Brain pericyte (primary cell): Measurements from ENCODE around the gene SCRN2.

ENCODE experiments used
- DNase-seq: peaks from one replicate; pipeline ENCODE4 v3.0.0-alpha.2; 2012; ENCODE audit warnings: low read depth, low spot score

Gene SCRN2

GRCh38 chr17:47872019-47872650, 31.1 kb upstream of the SCRN2 start:
- no peak for DNase-seq

GRCh38 chr17:47871048-47871447, 30.0 kb upstream of the SCRN2 start:
- no peak for DNase-seq

GRCh38 chr17:47870056-47870455, 29.0 kb upstream of the SCRN2 start:
- no peak for DNase-seq

- no peak for DNase-seq
Observed at GRCh38 chr17:47869114-47869513, 28.0 kb upstream of the SCRN2 start.

GRCh38 chr17:47867813-47868533, 26.9 kb upstream of the SCRN2 start:
- DNase-seq: no peak

- no peak for DNase-seq
Observed at GRCh38 chr17:47866941-47867340, 25.9 kb upstream of the SCRN2 start.

GRCh38 chr17:47864791-47865216, 23.7 kb upstream of the SCRN2 start:
- DNase-seq: no peak

- no peak for DNase-seq
Observed at GRCh38 chr17:47862621-47863440, 21.8 kb upstream of the SCRN2 start.

GRCh38 chr17:47860386-47860785, 19.3 kb upstream of the SCRN2 start:
- no peak for DNase-seq

GRCh38 chr17:47857551-47858455, 16.7 kb upstream of the SCRN2 start:
- DNase-seq: no peak

- DNase-seq: no peak
Observed at GRCh38 chr17:47856830-47857229, 15.8 kb upstream of the SCRN2 start.

GRCh38 chr17:47855737-47856136, 14.7 kb upstream of the SCRN2 start:
- DNase-seq: no peak

- DNase-seq: no peak
Observed at GRCh38 chr17:47853616-47854015, 12.5 kb upstream of the SCRN2 start.

GRCh38 chr17:47852113-47852949, 11.3 kb upstream of the SCRN2 start:
- no peak for DNase-seq

GRCh38 chr17:47851764-47852112, 10.7 kb upstream of the SCRN2 start:
- no peak for DNase-seq

GRCh38 chr17:47850692-47851573, 9.9 kb upstream of the SCRN2 start, which contains the start of gene SP6:
Gene SP6 (minus strand): TSS chr17:47851163. CDS start chr17:47848429, 2,734 bp downstream.
- no peak for DNase-seq

- DNase-seq: no peak
Observed at GRCh38 chr17:47850373-47850691, 9.3 kb upstream of the SCRN2 start.

GRCh38 chr17:47848198-47848513, 7.1 kb upstream of the SCRN2 start:
- DNase-seq: no peak

GRCh38 chr17:47847341-47848197, 6.5 kb upstream of the SCRN2 start:
- no peak for DNase-seq
